GM19035 (cell line): ENCODE measurements around the gene EXD1.
"Not testable (repeated sequence)": the region's sequence is repeated elsewhere in the genome, so short reads cannot be mapped to it uniquely, and the experiment has no call there.

ENCODE experiments used
- ATAC-seq: cut with Tn5 transposase; IDR thresholded peaks from one replicate; pipeline ENCODE4 v1.9.1; 2021; ENCODE audit not compliant: unreplicated experiment

Gene EXD1, protein sequence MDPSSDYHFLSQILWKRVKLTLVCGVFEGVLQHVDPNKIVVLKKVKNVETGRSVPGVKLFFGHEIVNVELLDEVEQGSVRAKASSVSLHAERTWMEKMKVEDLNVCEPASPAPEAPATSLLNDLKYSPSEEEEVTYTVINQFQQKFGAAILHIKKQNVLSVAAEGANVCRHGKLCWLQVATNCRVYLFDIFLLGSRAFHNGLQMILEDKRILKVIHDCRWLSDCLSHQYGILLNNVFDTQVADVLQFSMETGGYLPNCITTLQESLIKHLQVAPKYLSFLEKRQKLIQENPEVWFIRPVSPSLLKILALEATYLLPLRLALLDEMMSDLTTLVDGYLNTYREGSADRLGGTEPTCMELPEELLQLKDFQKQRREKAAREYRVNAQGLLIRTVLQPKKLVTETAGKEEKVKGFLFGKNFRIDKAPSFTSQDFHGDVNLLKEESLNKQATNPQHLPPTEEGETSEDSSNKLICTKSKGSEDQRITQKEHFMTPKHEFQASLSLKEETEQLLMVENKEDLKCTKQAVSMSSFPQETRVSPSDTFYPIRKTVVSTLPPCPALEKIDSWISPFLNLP

DNA sequence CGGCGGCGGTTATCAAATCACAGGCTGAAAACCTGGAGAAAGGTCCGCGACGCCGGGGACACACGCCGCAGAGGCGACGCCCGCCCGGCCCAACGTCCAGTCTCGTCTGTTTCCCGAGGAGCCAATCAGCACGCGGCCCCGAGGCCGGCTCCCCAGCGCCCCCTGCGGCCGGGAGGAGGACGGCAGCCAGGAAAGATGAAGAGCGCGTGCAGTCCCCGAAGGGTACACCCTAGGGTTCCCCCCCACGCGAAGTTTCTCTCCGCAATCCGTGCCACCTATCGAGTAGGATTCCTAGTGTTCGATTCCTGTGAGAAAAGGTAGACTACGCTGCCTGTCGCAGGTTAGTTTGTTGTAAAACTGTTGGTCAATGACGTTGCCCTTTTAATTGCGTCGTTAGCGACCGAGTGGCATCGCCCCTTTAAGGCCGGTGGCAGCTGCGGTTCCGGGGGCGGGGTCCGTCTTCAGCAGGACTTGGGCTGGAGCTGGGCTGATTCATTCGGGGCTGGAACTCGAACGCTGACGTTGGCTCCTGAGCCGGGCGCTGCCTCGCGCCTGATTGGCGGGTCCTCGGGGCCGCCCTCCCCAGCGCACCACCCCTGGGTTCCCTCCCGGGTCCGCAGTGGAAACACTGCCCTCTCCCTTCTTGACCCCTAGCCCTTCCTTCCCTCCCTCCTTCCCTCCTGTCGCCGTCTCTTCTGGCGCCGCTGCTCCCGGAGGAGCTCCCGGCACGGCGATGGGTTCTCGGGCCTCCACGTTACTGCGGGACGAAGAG, at the start of gene EXD1, which contains the start of gene CHP1:
TSS of gene EXD1 (minus strand) at position 108 of the 772 bp plus-strand sequence. CDS start 4,182 bp downstream, outside the sequence.
TSS of gene CHP1 (plus strand) at position 619 of the 772 bp plus-strand sequence. CDS start at position 734, 115 bp downstream.
- ATAC-seq: peak; percentile 93

DNA sequence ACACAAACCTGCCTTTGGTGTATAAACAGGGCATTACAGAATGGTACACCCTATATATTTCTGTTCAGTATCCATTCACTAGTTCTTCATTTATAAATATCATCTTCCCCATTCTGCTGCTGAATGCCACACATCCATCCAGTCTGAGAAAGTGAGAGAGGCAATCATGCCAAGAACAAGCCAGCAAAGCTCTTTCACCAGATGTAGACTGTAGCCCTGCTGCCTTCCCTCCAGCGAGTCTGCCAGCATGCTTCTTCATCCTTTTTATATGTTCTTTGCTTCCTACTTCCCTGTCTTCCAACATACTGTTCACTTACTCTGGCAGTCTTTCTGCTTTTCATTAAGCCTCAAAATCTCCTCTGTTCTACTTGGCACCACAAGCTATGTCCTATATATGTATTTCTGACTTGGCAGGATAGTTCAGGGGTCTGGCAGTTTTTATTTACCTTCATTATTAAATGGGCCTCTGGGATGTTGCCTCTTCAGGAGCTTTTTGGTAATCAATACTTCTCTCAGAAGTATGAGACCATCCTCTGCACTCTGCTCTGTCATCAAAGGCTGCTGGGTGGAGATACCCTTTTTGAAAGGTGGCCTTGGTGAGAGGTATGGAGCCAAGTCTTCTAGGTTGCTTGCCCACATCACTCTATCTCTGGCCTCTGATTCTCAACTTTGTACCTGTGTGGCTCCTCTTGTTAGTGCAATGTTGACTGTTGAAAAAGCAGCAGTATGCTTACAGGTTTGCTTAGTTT, 49.2 kb upstream of the EXD1 start:
- no peak for ATAC-seq

DNA sequence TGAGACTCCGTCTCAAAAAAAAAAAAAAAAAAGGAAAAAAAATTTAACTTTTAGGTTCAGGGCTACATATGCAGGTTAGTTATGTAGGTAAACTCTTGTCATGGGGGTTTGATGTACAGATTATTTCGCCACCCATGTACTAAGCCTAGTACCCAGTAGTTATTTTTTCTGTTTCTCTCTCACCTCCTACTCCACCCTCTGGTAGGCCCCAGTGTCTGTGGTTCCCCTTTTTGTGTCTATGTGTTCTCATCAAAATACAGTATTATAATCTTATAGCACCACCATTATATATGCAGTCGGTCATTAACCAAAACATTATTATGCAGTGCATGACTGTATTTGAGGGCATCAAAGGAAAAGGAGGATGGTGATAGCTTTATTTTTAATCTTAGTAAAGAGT, 47.8 kb upstream of the EXD1 start:
- ATAC-seq: no peak

DNA sequence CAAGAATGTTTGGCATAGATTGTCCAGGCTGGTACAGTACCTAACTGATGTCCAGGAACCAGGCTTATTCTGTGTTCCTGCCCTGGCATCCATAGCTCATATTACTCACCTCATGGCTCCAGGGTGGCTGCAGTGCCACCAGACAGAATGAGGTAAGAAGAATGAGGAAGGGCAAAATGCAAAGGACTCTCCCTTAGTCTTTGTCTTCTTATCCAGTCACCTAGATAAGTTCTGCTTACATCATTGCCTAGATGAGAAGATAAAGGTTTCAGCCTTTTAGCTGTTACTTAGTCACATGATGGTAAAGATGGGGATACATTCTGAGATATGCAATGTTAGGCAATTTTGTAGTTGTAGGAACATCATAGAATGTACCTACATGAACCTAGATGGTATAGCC, 46.3 kb upstream of the EXD1 start:
- ATAC-seq: no peak

DNA sequence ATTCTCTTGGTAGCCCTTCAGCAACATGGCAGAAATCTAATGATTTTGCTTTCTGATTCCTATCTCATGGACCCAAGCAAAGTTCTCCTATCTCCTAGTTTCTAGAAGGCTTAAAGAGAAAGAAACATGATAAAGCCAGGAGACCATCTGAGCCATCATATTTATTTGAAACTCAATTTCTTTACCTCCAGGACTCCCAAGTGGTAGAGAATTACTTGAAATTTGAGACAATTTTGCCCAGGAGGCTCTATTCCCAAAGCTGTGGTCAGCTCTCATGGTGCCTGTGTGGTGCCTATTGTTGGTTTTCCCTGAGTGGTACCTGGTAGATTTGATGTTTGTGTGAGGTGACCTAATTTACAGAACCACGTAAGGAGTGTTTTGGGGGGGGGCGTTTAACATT, 39.3 kb upstream of the EXD1 start:
- no peak for ATAC-seq

DNA sequence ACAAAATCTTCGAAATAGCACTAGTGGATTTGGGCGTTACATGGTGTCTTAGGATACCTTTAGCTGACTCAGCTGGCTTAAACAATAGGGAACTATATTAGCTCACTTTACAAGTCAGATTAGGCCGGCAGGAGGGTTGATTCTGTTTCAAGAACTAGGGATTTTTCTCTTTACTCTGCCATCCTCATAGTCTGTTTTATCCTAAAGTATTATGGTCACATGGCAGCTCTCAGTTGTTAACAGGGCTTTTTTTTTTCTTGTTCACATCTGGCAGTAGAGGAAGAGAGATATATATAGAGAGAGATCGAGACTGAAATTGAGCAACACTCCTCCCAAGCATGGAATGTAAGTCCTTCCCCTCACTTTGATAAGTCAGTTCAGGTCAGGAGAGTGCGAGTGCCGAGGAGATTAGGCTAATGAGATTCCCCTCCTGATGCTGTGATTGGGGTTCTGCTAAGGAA, 33.4 kb upstream of the EXD1 start:
- ATAC-seq: no peak

DNA sequence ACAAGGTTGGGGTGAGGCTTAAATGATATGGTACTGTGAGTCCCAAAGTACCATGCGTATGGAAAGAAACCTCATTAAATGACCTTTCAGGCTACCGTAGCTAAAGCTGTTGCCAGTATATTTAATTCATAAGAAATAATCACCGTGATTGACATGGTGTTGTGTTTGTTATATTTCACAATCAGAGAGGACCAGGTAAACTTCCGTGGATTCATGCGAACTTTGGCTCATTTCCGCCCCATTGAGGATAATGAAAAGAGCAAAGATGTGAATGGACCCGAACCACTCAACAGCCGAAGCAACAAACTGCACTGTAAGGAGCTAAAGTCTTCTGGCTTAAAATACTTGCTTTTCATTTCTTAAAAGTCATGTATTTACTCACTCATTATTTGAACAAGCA, 32.0 kb upstream of the EXD1 start:
- ATAC-seq: no peak

DNA sequence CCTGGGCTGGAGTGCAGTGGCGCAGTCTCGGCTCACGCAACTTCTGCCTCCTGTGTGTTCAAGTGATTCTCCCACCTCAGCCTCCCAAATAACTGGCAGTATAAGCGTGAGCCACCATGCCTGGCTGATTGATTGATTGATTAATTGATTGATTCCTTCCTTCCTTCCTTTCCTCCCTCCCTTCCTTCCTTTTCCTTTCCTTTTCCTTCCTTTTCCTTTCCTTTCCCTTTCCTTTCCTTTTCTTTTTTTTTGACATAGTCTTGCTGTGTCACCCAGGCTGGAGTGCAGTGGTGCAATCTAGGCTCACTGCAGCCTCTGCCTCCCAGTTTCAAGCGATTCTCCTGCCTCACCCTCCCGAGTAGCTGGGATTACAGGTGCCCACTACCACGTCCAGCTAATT, 30.4 kb upstream of the EXD1 start:
- not testable (repeated sequence) for ATAC-seq

DNA sequence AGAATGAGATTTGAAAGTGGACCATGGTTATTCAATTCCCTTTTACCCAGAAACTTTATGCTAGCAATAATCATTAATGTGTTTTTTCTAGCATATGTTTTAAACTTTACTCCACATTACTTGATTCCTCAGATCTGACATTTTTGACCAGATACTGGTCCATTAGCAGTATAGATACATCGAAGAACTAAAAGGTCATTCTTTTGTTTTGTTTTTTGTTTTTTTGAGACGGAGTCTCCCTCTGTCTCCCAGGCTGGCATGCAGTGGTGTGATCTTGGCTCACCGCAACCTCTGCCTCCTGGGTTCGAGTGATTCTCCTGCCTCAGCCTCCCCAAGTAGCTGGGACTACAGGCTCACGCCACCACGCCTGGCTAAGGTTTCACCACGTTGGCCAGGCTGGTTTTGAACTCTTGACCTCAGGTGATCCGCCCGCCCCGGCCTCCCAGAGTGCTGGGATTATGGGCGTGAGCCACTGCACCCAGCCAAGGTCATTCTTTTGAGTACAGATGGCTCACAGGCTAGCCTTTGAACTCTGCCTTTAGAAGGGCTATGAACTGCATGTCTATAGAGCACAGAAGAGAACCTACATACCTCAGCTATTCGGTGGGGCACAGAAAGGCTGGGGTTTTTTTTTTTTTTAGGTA, 29.1 kb upstream of the EXD1 start:
- no peak for ATAC-seq

DNA sequence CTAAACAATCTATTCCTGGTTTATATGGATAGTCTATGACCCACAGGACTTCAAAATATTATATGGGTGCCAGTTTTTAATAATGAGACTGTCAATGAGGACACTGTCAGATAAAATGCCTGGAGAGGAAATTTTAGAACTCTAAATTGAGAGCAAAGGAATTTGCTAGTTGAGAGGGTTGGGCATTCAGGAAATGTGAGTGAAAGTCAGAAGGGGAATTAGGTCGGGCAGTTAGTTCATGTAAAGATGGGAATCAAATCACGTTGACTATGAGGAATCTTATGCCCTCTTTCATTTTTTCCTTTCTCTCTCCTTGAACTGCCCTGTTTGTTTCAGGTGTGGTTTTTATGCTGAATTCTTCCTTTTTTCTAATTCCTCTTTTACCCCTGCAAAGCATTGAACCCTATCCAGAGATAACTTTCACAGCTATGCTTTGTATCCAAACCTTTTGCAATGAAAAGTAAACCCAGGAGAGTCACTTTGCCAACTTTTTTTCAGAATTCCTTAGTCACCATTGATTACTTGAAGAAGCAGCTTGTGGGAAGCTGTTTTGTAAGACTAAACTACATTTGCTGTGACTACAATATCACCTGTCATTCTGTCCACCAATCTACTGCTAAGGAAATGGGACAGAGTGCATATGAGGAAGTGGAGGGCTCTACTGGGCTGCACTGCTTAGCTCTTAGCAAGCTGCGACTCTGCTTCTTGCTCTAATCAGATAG, 28.4 kb upstream of the EXD1 start:
- ATAC-seq: no peak

DNA sequence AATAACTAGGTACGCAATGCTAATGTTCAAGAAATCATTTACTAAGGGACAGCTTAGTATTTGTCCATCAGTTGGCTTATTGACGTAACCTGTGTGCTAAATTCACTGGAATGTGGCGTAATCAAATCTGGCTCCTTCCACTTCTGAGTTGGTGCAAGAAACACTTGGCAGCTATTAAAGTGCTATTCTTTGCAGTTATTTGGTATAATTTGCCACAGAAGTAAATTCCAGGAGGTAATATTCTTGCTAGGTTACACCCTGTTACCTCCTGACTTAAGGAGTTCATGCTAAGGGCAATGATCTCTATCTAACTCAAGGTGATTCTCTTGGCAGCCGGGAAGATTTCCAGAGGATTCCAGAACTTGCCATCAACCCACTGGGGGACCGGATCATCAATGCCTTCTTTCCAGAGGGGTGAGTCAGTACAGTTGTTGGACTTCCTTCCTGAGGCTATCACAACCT, 26.1 kb upstream of the EXD1 start:
- ATAC-seq: no peak

DNA sequence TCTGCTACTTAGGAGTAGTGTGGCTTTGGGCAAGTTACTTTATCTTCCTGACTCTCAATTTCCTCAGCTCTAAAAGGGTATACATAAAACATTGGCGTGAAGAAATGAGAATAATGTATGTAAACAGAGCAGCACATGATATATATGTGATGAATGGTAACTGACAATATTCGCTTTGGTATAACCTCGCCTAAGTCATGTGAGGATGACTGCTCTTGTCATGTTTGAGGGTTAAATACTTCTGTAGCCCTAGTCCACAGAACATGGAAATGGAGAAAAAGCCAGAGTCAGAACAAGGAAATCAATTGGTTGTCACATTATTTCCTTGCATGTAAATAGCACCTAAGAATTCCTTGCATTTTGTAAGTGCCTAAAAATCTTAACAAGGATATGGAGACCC, 25.5 kb upstream of the EXD1 start:
- no peak for ATAC-seq

DNA sequence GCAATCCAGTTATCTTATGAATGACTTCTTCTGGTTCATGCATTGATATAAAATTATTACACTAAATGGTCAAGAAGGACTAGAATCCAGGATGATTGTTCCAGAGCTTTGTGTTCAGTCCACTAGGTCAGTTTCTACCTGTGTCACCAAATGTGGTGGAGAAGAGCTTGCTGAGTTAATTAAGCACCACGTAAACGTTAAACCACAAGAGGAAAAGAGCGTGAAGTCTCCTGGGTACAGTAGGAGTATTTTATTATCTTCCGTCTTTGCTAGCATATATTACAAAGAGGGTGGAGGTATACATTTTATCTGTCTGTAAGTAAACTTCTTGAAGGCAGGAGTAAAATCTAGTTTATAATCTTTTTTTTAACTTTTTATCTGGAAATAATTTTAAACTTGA, 24.0 kb upstream of the EXD1 start:
- no peak for ATAC-seq

DNA sequence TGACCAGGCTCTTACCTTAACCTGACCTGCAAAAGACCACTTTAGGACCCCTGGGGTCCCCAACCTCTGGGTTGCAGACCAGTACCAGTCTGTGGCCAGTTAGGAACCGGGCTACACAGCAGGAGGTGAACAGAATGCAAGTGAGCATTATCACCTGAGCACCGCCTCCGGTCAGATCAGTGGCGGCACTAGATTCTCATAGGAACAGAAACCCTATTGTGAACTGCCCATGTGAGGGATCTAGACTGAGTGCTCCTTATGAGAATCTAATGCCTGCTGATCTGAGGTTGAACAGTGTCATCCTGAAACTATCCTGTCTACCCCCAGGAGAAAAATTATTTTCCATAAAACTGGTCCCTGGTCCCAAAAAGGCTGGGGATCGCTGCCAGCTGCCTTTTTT, 20.9 kb upstream of the EXD1 start:
- no peak for ATAC-seq

DNA sequence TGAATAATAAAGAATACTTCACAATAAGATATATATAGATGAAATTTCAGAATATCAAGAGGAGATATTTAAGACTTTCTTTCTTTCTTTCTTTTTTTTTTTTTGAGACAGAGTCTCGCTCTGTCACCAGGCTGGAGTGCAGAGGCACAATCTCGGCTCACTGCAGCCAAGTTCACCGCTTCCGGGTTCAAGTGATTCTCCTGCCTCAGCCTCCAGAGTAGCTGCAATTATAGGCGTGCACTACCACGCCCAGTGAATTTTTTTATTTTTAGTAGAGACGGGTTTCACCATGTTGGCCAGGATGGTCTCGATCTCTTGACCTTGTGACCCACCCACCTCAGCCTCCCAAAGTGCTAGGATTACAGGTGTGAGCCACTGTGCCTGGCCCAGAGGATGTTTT, 20.2 kb upstream of the EXD1 start:
- not testable (repeated sequence) for ATAC-seq

DNA sequence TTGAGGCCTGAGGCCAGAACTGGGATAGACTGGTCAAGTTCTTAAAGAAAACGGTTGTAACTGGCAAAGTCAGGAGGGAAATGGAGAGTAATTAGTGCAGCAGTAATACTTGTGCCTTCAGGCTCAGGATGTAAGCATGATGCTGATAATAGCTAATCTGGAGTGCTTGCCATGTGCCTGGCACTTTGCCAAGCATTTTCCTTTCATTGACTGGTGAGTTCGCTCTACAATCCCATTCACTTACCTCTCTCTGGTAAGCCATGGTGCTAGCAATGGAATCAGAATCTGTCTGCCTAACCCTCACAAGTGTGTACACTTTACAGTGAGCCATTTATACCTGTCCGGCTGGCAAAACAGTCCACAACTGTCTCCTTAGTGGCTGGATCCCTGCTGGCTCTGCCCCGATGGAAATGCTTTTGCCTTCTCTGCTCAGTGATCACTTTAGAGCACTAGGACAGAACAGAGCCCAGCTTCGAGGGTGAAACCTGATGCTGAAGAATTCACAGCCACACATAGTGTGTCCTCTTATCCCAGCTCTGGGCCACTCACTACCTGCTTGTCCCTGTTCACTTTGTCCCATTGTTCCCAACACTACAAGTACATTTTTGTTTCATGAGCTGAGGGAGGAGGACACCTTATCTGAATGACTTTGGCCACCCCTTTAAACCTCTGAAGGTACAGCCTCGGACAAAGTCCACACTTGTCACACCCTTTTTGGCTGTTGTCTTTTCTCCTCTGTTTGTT, 10.8 kb upstream of the EXD1 start:
- ATAC-seq: no peak

DNA sequence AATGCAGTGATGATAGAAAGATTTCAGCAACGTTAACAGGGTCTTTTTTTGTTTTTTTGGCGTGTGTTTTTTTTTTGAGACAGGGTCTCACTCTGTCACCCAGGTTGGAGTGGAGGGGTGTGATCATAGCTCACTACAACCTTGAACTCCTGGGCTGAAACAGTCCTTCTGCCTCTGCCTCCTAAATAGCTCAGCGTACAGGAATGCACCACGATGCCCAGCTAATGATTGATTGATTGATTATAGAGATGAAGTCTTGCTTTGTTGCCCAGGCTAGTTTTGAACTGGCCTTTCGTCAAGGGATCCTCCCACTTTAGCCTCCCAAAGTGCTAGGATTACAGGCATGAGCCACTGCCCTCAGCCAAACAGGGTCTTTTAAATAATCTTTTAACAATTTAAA, 7.5 kb upstream of the EXD1 start:
- ATAC-seq: no peak

DNA sequence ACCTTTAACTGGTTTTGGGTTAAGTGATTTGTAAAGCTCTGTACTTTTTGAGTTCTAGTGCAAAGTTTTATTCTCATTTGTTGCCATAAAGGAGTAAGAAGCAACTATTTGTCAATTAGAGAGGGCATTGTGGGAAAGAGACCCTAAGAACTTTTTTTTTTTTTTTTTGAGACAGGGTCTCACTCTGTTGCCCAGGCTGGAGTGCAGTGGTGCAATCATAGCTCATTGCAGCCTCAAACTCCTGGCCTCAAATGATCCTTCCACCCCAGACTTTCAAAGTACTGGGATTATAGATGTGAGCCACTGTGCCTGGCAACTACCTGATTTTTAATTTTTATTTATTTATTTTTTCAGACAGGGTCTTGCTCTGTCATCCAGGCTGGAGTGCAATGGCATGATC, 5.4 kb upstream of the EXD1 start:
- no peak for ATAC-seq

DNA sequence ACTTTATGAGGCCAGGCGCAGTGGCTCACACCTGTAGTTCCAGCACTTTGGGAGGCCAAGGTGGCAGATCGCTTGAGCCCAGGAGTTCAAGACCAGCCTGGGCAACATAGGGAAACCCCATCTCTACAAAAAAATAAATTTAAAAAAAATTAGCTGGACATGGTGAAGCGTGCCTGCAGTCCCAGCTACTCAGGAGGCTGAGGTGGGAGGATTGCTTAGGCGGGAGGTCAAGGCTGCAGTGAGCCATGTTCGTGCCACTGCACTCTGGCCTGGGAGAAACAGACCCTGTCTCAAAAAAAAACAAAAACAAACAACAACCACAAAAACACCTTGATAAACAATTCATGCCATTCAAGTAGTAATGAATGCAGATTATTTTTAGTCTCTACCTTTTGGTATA, 4.7 kb upstream of the EXD1 start:
- ATAC-seq: not testable (repeated sequence)
